ENCODE measurements around the gene IRX4. TPM values are rescaled to one million over a fixed set of nuclear protein-coding genes. Genes with fewer than 3 reads are reported as not detected.

IRX4 gene
- total RNA-seq, 1 experiment from 2014 or later, result 16.5 TPM

DNA sequence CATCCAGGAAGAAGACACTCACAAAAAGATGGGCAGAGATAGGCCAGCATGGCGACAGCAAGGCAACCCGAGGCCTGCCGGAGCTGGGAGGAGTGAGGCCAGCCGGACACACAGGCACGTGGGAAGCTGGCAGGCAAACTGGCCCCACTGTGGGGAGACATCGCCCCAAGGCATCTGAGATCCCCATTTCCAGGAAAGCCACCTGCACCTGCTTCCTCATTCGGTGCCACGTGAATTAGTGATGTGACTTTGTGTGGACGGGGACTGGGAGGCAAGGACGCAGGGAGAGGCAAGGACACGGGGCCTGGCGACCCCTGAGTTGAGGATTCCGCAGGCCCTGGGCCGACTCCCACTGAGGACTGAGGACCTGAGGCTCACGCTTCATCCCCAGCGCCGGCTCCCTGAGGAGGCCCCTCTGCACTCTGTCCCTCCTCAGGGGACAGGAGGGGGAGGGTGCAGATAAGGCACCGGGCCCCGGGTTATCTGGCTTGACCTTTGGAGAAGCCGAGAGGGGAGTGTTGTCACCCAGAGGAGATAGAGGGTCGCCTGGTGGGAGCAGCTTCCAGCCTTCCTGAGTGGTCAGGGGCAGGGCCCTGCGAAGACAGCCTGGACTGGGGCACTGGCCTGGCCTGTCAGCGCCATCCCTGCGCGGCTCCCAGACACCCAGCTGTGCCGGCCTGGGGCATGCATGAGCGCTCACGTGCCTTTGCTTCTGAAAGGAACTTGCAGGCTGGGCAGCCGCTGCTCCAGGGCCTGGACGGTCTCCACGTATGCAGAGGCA lies 41.8 kb downstream of the IRX4 start:
- intact Hi-C loops (cut with micrococcal nuclease), result no loop called here
- Histone ChIP-seq H4K20me1 (ENCODE audit: insufficient read depth) (no peaks in the 10 kb centered on the region), H3K9ac (ENCODE audit: low read length) (no peak overlapping the region), H3K27ac (ENCODE audit: low read depth, low read length) (no peak overlapping the region), H3K4me3 (replicated peaks in 1 of 2; ENCODE audit: low read depth in 1 of 2, low read length in 2 of 2) (no peak overlapping the region), H2AFZ (ENCODE audit: low read depth, low read length, poor library complexity, severe bottlenecking) (no peak overlapping the region), H3K27me3 (ENCODE audit: insufficient read depth, low read length) (no peaks in the 10 kb centered on the region), H3K4me1 (ENCODE audit: control insufficient read depth in 1 of 2, insufficient read depth in 2 of 2, low read length in 2 of 2) (no peaks in the 10 kb centered on the region), H3K79me2 (ENCODE audit: insufficient read depth, low read length) (no peaks in the 10 kb centered on the region), H3K36me3 (ENCODE audit: control insufficient read depth in 1 of 2, insufficient read depth in 2 of 2, low read length in 2 of 2) (no peaks in the 10 kb centered on the region), H3K9me2 (ENCODE audit: insufficient read depth) (no peaks in the 10 kb centered on the region), H3K9me3 (ENCODE audit: control insufficient read depth in 1 of 2, insufficient read depth in 1 of 2, low read depth in 1 of 2, low read length in 2 of 2) (no peaks in the 10 kb centered on the region), H3K4me2 (ENCODE audit: low read length) (no peak overlapping the region)
- no TSS peak for BruUV-seq (replicated peaks)
- no peak for DNase-seq (ENCODE audit: low read depth, low spot score)
- no peak for ATAC-seq
- POLR2A ChIA-PET, result no interaction called here
- TF ChIP-seq EZH2phosphoT487 (IDR thresholded peaks at IDR 0.05; ENCODE audit: borderline replicate concordance), result no peak
- no peak for TF ChIP-seq POLR2A (IDR thresholded peaks at IDR 0.05; ENCODE audit: borderline replicate concordance, extremely low read depth, insufficient read depth, insufficient read length)
- no peak for TF ChIP-seq JUND (IDR thresholded peaks at IDR 0.05)
- TF ChIP-seq EGR1 (IDR thresholded peaks at IDR 0.05; ENCODE audit: low read depth), result no peak
- no peak for TF ChIP-seq YY1 (IDR thresholded peaks at IDR 0.05; ENCODE audit: extremely low read depth, insufficient replicate concordance, low read depth, low read length)
- TF ChIP-seq ELF1 (IDR thresholded peaks at IDR 0.05; ENCODE audit: borderline replicate concordance, low read depth), result no peak
- RAD21 ChIA-PET (ENCODE audit: low non-redundant PET in 1 of 2, low total read pairs in 2 of 2, uncharacterized antibody in 2 of 2, unreplicated experiment in 2 of 2), result no interaction called here
- CTCF ChIA-PET, result no interaction called here

DNA sequence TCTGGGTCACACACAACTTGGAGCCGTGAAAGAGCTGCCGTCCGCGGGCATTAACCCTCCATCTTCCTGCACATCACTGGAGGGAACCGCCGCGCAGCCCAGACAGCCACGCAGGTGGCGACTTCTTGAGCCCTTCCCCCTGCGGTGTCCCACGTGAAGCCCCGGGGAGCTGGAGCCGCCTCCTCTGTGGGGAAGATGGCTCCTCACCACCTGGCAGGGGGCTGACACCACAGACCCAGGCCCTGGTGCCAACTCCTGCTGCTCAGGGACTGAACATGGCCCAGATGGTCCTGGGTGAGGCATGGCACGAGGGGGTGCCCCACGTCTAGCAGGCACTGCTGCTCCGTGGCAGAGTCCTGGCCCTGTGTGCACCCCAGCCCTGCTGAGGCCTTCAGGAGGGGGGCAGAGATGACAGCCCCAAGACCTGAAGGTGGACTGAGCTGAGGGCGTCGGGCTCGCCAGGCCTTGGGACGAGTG lies 42.6 kb downstream of the IRX4 start:
- no peaks in the 10 kb centered on the region for H3K9me3 ChIP-seq (ENCODE audit: control insufficient read depth in 1 of 2, insufficient read depth in 1 of 2, low read depth in 1 of 2, low read length in 2 of 2)
- POLR2A ChIA-PET, result no interaction called here
- H3K79me2 ChIP-seq (ENCODE audit: insufficient read depth, low read length), result no peaks in the 10 kb centered on the region
- TF ChIP-seq, protein P1, sequence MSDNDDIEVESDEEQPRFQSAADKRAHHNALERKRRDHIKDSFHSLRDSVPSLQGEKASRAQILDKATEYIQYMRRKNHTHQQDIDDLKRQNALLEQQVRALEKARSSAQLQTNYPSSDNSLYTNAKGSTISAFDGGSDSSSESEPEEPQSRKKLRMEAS (IDR thresholded peaks at IDR 0.05), result no peak
- no peak for TF ChIP-seq SIN3A (IDR thresholded peaks at IDR 0.05; ENCODE audit: low read depth)
- no peak overlapping the region for H3K4me3 ChIP-seq (replicated peaks in 1 of 2; ENCODE audit: low read depth in 1 of 2, low read length in 2 of 2)
- no peaks in the 10 kb centered on the region for H4K20me1 ChIP-seq (ENCODE audit: insufficient read depth)
- CTCF ChIA-PET, result no interaction called here
- H3K9ac ChIP-seq (ENCODE audit: low read length), result no peak overlapping the region
- no peak overlapping the region for H2AFZ ChIP-seq (ENCODE audit: low read depth, low read length, poor library complexity, severe bottlenecking)
- no peak for ATAC-seq
- H3K27me3 ChIP-seq (ENCODE audit: insufficient read depth, low read length), result no peaks in the 10 kb centered on the region
- no peaks in the 10 kb centered on the region for H3K4me1 ChIP-seq (ENCODE audit: control insufficient read depth in 1 of 2, insufficient read depth in 2 of 2, low read length in 2 of 2)
- no peak overlapping the region for H3K4me2 ChIP-seq (ENCODE audit: low read length)
- RAD21 ChIA-PET (ENCODE audit: low non-redundant PET in 1 of 2, low total read pairs in 2 of 2, uncharacterized antibody in 2 of 2, unreplicated experiment in 2 of 2), result no interaction called here
- H3K36me3 ChIP-seq (ENCODE audit: control insufficient read depth in 1 of 2, insufficient read depth in 2 of 2, low read length in 2 of 2), result no peaks in the 10 kb centered on the region
- BruUV-seq (replicated peaks), result no TSS peak
- H3K27ac ChIP-seq (ENCODE audit: low read depth, low read length), result no peak overlapping the region
- no peaks in the 10 kb centered on the region for H3K9me2 ChIP-seq (ENCODE audit: insufficient read depth)
- DNase-seq (ENCODE audit: low read depth, low spot score), result no peak
- intact Hi-C loops (cut with micrococcal nuclease), result no loop called here

Measured in HCT116 (cell line).